Osteocyte (in vitro differentiated cells): ENCODE data around the gene RSU1. TPM values are rescaled to one million over a fixed set of nuclear protein-coding genes. Genes with fewer than 3 reads are reported as not detected.
"Not testable (repeated sequence)": the region's sequence is repeated elsewhere in the genome, so short reads cannot be mapped to it uniquely, and the experiment has no call there.

Source experiments
- DNase-seq: peaks from one replicate; pipeline ENCODE4 v3.0.0; 2021; ENCODE audit warnings: mixed read lengths; ENCODE audit not compliant: unreplicated experiment; ENCODE audit errors: extremely low spot score
- H3K27ac Mint-ChIP-seq: one replicate; pipeline ENCODE4 v1.8.0; 2021; ENCODE audit warnings: mild to moderate bottlenecking, mixed read lengths; ENCODE audit not compliant: unreplicated experiment
- H3K27me3 Mint-ChIP-seq: one replicate; pipeline ENCODE4 v1.8.0; 2021; ENCODE audit warnings: mixed read lengths; ENCODE audit not compliant: unreplicated experiment
- H3K36me3 Mint-ChIP-seq: one replicate; pipeline ENCODE4 v1.8.0; 2021; ENCODE audit warnings: mixed read lengths; ENCODE audit not compliant: unreplicated experiment
- H3K4me1 Mint-ChIP-seq: one replicate; pipeline ENCODE4 v1.8.0; 2021; ENCODE audit warnings: mixed read lengths; ENCODE audit not compliant: unreplicated experiment
- H3K4me3 Mint-ChIP-seq: one replicate; pipeline ENCODE4 v1.8.0; 2021; ENCODE audit warnings: mild to moderate bottlenecking, moderate library complexity, mixed read lengths; ENCODE audit not compliant: unreplicated experiment
- H3K9me3 Mint-ChIP-seq: one replicate; pipeline ENCODE4 v1.8.0; 2021; ENCODE audit warnings: mixed read lengths; ENCODE audit not compliant: unreplicated experiment
- total RNA-seq: library from RNA; stranded (reverse); gene quantifications from 2 replicates; pipeline ENCODE4 v1.2.1, GENCODE V29; 2021
- TF ChIP-seq, protein P1 (sequence below): fragments of 200-600 bp; sonication (generic); IDR thresholded peaks from 2 replicates; pipeline ENCODE4 v1.5.0; 2021; ENCODE audit warnings: antibody characterized with exemption, mild to moderate bottlenecking, moderate library complexity

The RSU1 gene
- total RNA-seq, 1 donor from 2014 or later, result 92.0 TPM

DNA sequence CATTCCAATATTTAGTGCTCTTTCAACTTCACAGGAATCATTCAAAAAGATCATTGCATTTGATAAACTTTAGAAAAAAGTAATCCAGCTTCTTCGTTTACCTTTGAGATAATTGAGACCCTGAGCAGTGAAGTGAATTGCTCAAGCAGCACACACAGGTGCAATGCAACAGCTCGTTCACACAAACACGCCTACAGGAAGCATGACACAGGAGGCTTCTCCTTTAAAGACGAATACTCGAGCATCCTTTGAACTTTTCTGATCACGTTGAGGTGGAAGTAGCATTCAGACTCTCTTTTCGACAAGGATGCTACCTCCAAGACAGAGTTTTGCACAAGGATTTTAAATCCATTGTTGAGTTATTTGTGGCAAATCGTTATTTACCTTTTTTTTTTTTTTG is 18.0 kb upstream of the RSU1 start:
- H3K4me1 Mint-ChIP-seq, result peaks cover 27% of the 10 kb centered on the region
- TF ChIP-seq, protein P1, sequence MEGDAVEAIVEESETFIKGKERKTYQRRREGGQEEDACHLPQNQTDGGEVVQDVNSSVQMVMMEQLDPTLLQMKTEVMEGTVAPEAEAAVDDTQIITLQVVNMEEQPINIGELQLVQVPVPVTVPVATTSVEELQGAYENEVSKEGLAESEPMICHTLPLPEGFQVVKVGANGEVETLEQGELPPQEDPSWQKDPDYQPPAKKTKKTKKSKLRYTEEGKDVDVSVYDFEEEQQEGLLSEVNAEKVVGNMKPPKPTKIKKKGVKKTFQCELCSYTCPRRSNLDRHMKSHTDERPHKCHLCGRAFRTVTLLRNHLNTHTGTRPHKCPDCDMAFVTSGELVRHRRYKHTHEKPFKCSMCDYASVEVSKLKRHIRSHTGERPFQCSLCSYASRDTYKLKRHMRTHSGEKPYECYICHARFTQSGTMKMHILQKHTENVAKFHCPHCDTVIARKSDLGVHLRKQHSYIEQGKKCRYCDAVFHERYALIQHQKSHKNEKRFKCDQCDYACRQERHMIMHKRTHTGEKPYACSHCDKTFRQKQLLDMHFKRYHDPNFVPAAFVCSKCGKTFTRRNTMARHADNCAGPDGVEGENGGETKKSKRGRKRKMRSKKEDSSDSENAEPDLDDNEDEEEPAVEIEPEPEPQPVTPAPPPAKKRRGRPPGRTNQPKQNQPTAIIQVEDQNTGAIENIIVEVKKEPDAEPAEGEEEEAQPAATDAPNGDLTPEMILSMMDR, result no peak

DNA sequence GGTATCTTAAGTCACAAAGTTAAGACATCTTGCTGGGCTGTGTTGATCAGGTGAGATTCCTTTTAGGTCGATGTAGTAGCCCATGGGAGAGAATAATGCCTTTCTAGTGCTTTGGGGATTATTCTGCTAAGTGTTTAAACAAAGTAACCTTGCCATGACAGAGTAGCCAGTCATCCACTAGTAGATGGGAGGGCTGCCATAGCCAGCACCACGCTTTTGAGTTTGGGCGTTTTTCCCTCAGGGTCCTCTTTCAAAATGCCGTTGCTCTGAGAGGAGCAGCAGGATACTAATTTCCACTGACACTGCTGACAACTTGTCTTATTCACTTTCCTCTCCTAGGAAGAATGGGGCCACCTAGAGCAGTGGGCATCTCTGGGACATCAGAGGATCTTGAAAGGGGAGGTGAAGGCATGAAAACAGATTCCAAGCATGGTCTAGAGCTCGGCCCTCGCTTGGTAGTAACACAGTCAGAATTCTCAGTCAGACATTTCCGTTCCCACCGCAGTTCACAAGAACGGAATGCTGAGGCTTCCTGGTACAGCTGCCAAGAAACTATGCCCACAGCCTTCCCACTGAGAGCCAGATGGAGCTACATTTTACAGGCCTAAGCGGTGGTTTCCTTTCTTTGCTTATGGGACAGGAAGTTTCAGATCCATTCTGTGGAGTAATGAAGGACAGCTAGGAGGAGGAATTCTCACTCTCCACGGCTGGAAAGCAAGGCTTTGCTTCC is 15.3 kb upstream of the RSU1 start:
- Mint-ChIP-seq H3K27me3 (no peaks in the 10 kb centered on the region), H3K4me3 (peak overlapping the region; percentile 5), H3K27ac (peak overlapping the region; percentile 96), H3K4me1 (peaks cover 41% of the 10 kb centered on the region), H3K36me3 (no peaks in the 10 kb centered on the region), H3K9me3 (no peaks in the 10 kb centered on the region)
- TF ChIP-seq, protein P1, result no peak
- DNase-seq, result peak; percentile 86

More for the DNA sequence above, 18.0 kb upstream of the RSU1 start:
- Mint-ChIP-seq H3K9me3 (no peaks in the 10 kb centered on the region), H3K36me3 (peaks cover 2% of the 10 kb centered on the region), H3K27me3 (no peaks in the 10 kb centered on the region), H3K4me3 (no peak overlapping the region), H3K27ac (no peak overlapping the region)
- no peak for DNase-seq

DNA sequence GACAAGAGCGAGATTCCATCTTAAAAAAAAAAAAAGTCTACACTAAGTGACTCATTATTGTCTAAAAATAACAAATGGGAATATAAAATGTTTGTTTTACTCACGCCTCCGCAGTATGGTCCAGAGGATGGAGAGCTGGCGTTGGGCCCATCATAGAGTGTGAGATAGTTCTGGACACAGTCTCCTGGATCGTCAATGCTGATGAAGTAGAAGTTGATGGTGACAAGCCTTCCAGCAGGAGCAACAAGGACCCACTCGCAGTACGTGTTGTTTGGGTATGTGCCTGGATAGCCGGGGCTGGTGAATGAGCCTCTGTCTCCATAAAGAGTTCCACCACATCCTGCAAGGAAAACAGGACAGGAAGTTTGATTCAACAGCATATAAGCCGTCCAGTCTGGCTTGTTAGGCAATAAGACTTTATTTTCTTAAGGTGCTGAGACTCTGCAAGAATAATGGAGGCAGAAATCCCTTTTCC is 11.5 kb upstream of the RSU1 start:
- no peaks in the 10 kb centered on the region for H3K9me3 Mint-ChIP-seq
- no peak for DNase-seq
- H3K4me3 Mint-ChIP-seq, result no peak overlapping the region
- TF ChIP-seq, protein P1, result no peak
- peaks cover 39% of the 10 kb centered on the region for H3K4me1 Mint-ChIP-seq
- peak overlapping the region; percentile 73 for H3K27ac Mint-ChIP-seq
- no peaks in the 10 kb centered on the region for H3K36me3 Mint-ChIP-seq
- H3K27me3 Mint-ChIP-seq, result peaks cover 2% of the 10 kb centered on the region

DNA sequence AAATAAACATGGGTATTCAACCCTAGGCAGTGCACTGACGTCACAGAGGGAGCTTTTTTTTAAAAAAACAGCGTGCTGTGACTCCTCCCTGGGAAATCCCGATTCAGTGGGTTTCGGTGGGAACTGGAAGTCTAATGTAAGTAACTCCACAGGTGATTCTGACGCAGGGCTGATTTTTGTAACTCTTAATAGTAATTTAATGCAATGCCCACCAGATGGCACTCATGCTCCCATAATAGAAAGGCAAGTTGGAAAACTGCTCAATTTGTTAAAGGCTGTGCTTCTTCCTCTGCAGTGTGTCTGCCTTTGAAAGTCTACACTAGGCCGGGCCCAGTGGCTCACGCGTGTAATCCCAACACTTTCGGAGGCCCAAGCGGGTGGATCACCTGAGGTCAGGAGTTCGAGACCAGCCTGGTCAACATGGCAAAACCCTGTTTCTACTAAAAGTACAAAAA is 10.9 kb upstream of the RSU1 start:
- Mint-ChIP-seq H3K36me3 (no peaks in the 10 kb centered on the region), H3K9me3 (no peaks in the 10 kb centered on the region), H3K4me1 (peaks cover 33% of the 10 kb centered on the region), H3K27me3 (peaks cover 2% of the 10 kb centered on the region), H3K4me3 (no peak overlapping the region), H3K27ac (peak overlapping the region; percentile 73)
- no peak for DNase-seq
- TF ChIP-seq, protein P1, result peak; percentile 72

DNA sequence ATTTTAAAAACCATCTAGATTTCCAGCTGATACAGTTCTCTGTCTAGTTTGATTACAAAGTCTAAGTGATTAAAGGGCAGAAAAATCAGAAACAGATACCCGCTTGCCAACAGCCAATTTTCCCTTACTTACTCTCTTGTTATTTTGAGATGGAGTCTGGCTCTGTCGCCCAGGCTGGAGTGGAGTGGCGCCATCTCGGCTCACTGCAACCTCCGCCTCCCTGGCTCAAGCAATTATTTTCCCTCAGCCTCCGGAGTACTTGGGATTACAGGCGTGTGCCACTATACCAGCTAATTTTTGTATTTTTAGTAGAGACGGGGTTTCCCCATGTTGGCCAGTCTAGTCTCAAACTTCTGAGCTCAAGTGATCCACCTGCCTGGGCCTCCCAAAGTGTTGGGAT is 10.2 kb upstream of the RSU1 start:
- H3K27me3 Mint-ChIP-seq, H3K36me3 Mint-ChIP-seq, DNase-seq, H3K9me3 Mint-ChIP-seq, H3K4me3 Mint-ChIP-seq, H3K27ac Mint-ChIP-seq: not testable (repeated sequence)
- H3K4me1 Mint-ChIP-seq, result peaks cover 27% of the 10 kb centered on the region
